ENCODE data around the gene HAP1.

Gene HAP1

DNA sequence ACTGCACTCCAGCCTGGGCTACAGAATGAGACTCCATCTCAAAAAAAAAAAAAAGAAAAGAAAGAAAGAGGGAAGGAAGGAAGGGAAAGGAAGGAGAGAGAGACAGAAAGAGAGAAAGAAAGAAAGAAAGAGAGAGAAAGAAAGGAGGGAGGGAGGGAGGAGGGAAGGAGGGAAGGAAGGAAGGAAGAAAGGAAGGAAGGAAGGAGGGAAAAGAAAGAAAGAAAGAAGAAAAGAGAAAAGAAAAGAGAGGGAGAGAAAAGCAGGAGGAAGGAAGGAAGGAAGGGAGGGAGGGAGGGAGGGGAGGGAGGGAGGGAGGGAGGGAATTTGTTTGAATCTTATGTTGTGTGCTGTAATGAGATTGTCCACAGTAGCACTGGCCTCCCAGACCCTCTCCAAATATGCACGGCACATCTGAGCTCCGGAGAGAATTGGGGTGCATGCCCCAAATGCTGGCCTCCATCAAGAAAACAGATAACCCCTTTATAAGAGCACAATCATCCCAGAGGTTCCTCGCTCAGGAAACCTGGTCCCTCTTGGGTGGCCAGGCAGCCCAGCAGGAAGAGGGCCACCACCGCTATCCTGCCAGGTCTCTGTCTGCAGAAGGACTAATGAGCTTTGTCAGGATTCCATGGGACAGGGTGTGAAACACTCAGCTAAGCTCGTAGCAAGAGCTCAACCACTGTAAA, 54.6 kb downstream of the HAP1 start:
- Histone ChIP-seq H3K36me3 (ENCODE audit: control insufficient read depth in 2 of 2, insufficient read depth in 1 of 2, low read length in 2 of 2) (no peaks in the 10 kb centered on the region), H3K4me3 (ENCODE audit: low read depth, low read length) (no peak overlapping the region), H3K4me1 (ENCODE audit: control insufficient read depth, insufficient read depth, low read length) (no peaks in the 10 kb centered on the region), H3K9me3 (ENCODE audit: control insufficient read depth, insufficient read depth, low read depth, low read length) (no peaks in the 10 kb centered on the region), H3K27ac (ENCODE audit: extremely low read depth, low read depth, low read length) (no peak overlapping the region)
- ChIA-PET POLR2A (interaction anchor here (0.9 to 3.9 kb wide), 2 partner anchors 10 to 54 kb away, joined by 3 to 104 read pairs; partner anchors contain the start of gene EIF1), CTCF (interaction anchor here (1.4 to 9.2 kb wide), 3 partner anchors 8 to 16 kb away, joined by 8 to 126 read pairs (median 11); partner anchors contain the start of gene EIF1)
- TF ChIP-seq ZNF366 (tag by site-specific recombination; conservative IDR thresholded peaks at IDR 0.05) (peak; percentile 84), KLF7 (tag by site-specific recombination; IDR thresholded peaks at IDR 0.05; ENCODE audit: borderline replicate concordance) (no peak)

DNA sequence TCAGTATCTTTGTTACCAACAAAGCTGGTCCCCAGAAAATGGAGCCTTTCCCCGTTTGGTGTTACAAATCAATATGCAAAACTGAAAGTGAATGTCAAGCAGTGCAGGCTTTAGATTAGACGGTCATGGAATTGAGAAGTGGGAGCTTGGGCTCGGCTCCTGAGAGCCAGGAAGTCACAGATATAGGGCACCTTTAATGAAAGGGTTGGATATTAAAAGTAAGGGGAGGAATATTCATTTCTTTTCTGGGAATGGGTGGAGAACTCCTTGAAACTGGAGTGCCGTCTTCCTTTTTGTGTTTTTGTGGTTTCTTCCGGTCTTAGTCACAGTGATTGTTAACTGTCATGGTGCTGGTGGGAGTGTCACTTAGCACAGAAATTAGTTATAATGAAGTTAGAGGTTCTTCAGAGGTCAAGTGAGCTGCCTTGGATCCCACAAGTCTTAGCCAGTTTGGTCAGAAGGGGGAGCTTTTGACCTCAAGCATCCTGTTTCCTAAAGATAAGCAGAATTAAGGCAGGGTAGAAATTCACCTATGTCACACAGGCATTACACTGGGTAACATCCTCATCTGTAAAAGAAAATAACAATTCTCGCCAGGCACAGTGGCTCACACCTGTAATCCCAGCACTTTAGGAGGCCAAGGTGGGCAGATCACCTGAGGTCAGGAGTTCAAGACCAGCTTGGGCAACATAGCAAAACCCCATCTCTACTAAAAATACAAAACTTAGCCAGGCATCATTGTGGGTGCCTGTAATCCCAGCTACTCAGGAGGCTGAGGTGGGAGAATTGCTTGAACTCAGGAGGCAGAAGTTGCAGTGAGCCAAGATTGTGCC, 55.3 kb downstream of the HAP1 start:
- Histone ChIP-seq H3K4me3 (ENCODE audit: low read depth, low read length) (no peak overlapping the region), H3K9me3 (ENCODE audit: control insufficient read depth, insufficient read depth, low read depth, low read length) (no peaks in the 10 kb centered on the region), H3K27ac (ENCODE audit: extremely low read depth, low read depth, low read length) (no peak overlapping the region), H3K36me3 (ENCODE audit: control insufficient read depth in 2 of 2, insufficient read depth in 1 of 2, low read length in 2 of 2) (no peaks in the 10 kb centered on the region), H3K4me1 (ENCODE audit: control insufficient read depth, insufficient read depth, low read length) (no peaks in the 10 kb centered on the region)
- TF ChIP-seq ZNF335 (tag by site-specific recombination; conservative IDR thresholded peaks at IDR 0.05) (peak; percentile 90), SP7 (tag by site-specific recombination; IDR thresholded peaks at IDR 0.05) (peak; percentile 64), CTCF (tag by site-specific recombination; IDR thresholded peaks at IDR 0.05) (0 out of 2 replicates have a peak, but pooled peaks have one; percentile 21), ZNF280D (tag by site-specific recombination; IDR thresholded peaks at IDR 0.05) (no peak), ZNF2 (tag by site-specific recombination; IDR thresholded peaks at IDR 0.05) (peak; percentile 43; the same call in 1 of the 2 replicates), ZNF654 (tag by site-specific recombination; IDR thresholded peaks at IDR 0.05; ENCODE audit: low read depth) (0 out of 2 replicates have a peak, but pooled peaks have one; percentile 10), KLF9 (tag by site-specific recombination; IDR thresholded peaks at IDR 0.05; ENCODE audit: low read depth) (0 out of 2 replicates have a peak, but pooled peaks have one; percentile 21), ZNF148 (tag by site-specific recombination; IDR thresholded peaks at IDR 0.05; ENCODE audit: borderline replicate concordance) (no peak), ZNF184 (tag by site-specific recombination; IDR thresholded peaks at IDR 0.05) (no peak)
- TF ChIP-seq, protein P1, sequence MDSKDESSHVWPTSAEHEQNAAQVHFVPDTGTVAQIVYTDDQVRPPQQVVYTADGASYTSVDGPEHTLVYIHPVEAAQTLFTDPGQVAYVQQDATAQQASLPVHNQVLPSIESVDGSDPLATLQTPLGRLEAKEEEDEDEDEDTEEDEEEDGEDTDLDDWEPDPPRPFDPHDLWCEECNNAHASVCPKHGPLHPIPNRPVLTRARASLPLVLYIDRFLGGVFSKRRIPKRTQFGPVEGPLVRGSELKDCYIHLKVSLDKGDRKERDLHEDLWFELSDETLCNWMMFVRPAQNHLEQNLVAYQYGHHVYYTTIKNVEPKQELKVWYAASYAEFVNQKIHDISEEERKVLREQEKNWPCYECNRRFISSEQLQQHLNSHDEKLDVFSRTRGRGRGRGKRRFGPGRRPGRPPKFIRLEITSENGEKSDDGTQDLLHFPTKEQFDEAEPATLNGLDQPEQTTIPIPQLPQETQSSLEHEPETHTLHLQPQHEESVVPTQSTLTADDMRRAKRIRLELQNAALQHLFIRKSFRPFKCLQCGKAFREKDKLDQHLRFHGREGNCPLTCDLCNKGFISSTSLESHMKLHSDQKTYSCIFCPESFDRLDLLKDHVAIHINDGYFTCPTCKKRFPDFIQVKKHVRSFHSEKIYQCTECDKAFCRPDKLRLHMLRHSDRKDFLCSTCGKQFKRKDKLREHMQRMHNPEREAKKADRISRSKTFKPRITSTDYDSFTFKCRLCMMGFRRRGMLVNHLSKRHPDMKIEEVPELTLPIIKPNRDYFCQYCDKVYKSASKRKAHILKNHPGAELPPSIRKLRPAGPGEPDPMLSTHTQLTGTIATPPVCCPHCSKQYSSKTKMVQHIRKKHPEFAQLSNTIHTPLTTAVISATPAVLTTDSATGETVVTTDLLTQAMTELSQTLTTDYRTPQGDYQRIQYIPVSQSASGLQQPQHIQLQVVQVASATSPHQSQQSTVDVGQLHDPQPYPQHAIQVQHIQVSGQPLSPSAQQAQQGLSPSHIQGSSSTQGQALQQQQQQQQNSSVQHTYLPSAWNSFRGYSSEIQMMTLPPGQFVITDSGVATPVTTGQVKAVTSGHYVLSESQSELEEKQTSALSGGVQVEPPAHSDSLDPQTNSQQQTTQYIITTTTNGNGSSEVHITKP (tag by site-specific recombination; IDR thresholded peaks at IDR 0.05) = peak; percentile 81
- CTCF ChIA-PET = interaction anchor here (0.6 to 9.2 kb wide), 11 partner anchors 9 to 1229 kb away, joined by 3 to 126 read pairs (median 3); partner anchors contain the start of gene EIF1
- POLR2A ChIA-PET = interaction anchor here (1.0 to 3.9 kb wide), 3 partner anchors 11 to 338 kb away, joined by 3 to 104 read pairs (median 3); partner anchors contain the start of genes DNAJC7 and EIF1

Measured in HEK293 (cell line).